ENCODE measurements around the gene PTRH1. TPM values are rescaled to one million over a fixed set of nuclear protein-coding genes. Genes with fewer than 3 reads are reported as not detected.

PTRH1 gene
- total and polyA plus RNA-seq, 5 experiments from 2014 or later, result 8.8 to 37.7 (median 26.2) TPM

GRCh38 chr9:127667127-127667844, 48.2 kb downstream of the PTRH1 start:
- DNase-seq, result no peak
- Mint-ChIP-seq H3K27ac (no peak overlapping the region), H3K4me1 (peaks cover 0 to 2% (median 0%) of the 10 kb centered on the region in 4 donors), H3K4me3 (no peak overlapping the region), H3K27me3 (no peaks in the 10 kb centered on the region), H3K36me3 (peaks cover 0 to 62% (median 20%) of the 10 kb centered on the region in 3 donors), H3K9me3 (no peaks in the 10 kb centered on the region)
- POLR2A ChIA-PET, result no interaction called here
- ATAC-seq, result no peak

GRCh38 chr9:127664678-127665507, 50.6 kb downstream of the PTRH1 start:
- Mint-ChIP-seq H3K27me3 (no peaks in the 10 kb centered on the region), H3K4me1 (no peaks in the 10 kb centered on the region), H3K36me3 (peaks cover 0 to 65% (median 21%) of the 10 kb centered on the region in 3 donors), H3K4me3 (no peak overlapping the region), H3K9me3 (no peaks in the 10 kb centered on the region), H3K27ac (peak overlapping the region in 1 of 10 donors; percentile 63)
- POLR2A ChIA-PET, result no interaction called here
- no peak for DNase-seq
- ATAC-seq, result no peak

GRCh38 chr9:127664324-127664677, 51.2 kb downstream of the PTRH1 start:
- Mint-ChIP-seq H3K27ac (no peak overlapping the region), H3K4me3 (no peak overlapping the region), H3K36me3 (peaks cover 0 to 71% (median 21%) of the 10 kb centered on the region in 3 donors), H3K9me3 (no peaks in the 10 kb centered on the region), H3K4me1 (no peaks in the 10 kb centered on the region), H3K27me3 (no peaks in the 10 kb centered on the region)
- POLR2A ChIA-PET, result no interaction called here
- DNase-seq, result no peak
- ATAC-seq, result no peak

Other genes starting within 250 kb of the PTRH1 start
- gene STXBP1, start 103.4 kb downstream of the PTRH1 start, total RNA-seq, result 10 to 100 TPM; 34.6 to 39.7 TPM
- 10 to 100 TPM in 1 of 3 donors, 1 to 10 TPM in 2; 3.4 to 10.3 (median 7.5) TPM for gene STXBP1, start 103.4 kb downstream of the PTRH1 start, polyA plus RNA-seq
- gene CFAP157, start 8.7 kb downstream of the PTRH1 start, total RNA-seq, result under 1 TPM; 0.58 to 0.99 TPM
- under 1 TPM; 0.18 to 0.32 (median 0.23) TPM for gene CFAP157, start 8.7 kb downstream of the PTRH1 start, polyA plus RNA-seq
- gene TTC16, start 416 bp upstream of the PTRH1 start, total RNA-seq, result 1 to 10 TPM; 7.2 to 8.2 TPM
- 1 to 10 TPM; 1.8 to 4.4 (median 3.0) TPM for gene TTC16, start 416 bp upstream of the PTRH1 start, polyA plus RNA-seq
- 10 to 100 TPM in 1 of 2 experiments, 1 to 10 TPM in 1; 9.8 to 13.9 TPM for gene TOR2A, start 19.6 kb upstream of the PTRH1 start, total RNA-seq
- 10 to 100 TPM; 18.1 to 24.7 (median 23.5) TPM for gene TOR2A, start 19.6 kb upstream of the PTRH1 start, polyA plus RNA-seq
- gene SH2D3C, start 63.0 kb upstream of the PTRH1 start, total RNA-seq, result 10 to 100 TPM; 42.8 to 45.1 TPM
- gene SH2D3C, start 63.0 kb upstream of the PTRH1 start, polyA plus RNA-seq, result 10 to 100 TPM; 13.8 to 50.8 (median 23.5) TPM
- 100 to 1,000 TPM; 142 to 147 TPM for gene CDK9, start 70.4 kb upstream of the PTRH1 start, total RNA-seq
- gene CDK9, start 70.4 kb upstream of the PTRH1 start, polyA plus RNA-seq, result 10 to 100 TPM; 28.3 to 62.9 (median 38.9) TPM
- 100 to 1,000 TPM; 155 to 158 TPM for gene FPGS, start 87.2 kb upstream of the PTRH1 start, total RNA-seq
- 10 to 100 TPM; 51.7 to 54.8 (median 53.4) TPM for gene FPGS, start 87.2 kb upstream of the PTRH1 start, polyA plus RNA-seq
- gene ENG, start 139.0 kb upstream of the PTRH1 start, total RNA-seq, result 10 to 100 TPM in 1 of 2 experiments, 1 to 10 TPM in 1; 9.4 to 10.2 TPM
- gene ENG, start 139.0 kb upstream of the PTRH1 start, polyA plus RNA-seq, result 1 to 10 TPM; 2.1 to 5.4 (median 4.4) TPM
- 10 to 100 TPM; 52.2 to 57.1 TPM for gene AK1, start 162.0 kb upstream of the PTRH1 start, total RNA-seq
- under 1 TPM in 2 of 3 donors, not detected in 1; 0.07 to 0.22 TPM for gene AK1, start 162.0 kb upstream of the PTRH1 start, polyA plus RNA-seq
- gene ST6GALNAC6, start 183.9 kb upstream of the PTRH1 start, total RNA-seq, result 100 to 1,000 TPM; 102 to 110 TPM
- 10 to 100 TPM; 29.8 to 42.8 (median 30.3) TPM for gene ST6GALNAC6, start 183.9 kb upstream of the PTRH1 start, polyA plus RNA-seq
- 10 to 100 TPM; 47.0 to 47.5 TPM for gene ST6GALNAC4, start 201.4 kb upstream of the PTRH1 start, total RNA-seq
- gene ST6GALNAC4, start 201.4 kb upstream of the PTRH1 start, polyA plus RNA-seq, result 10 to 100 TPM; 19.8 to 34.4 (median 22.1) TPM
- 1 to 10 TPM; 1.8 to 2.0 TPM for gene PIP5KL1, start 215.1 kb upstream of the PTRH1 start, total RNA-seq
- gene PIP5KL1, start 215.1 kb upstream of the PTRH1 start, polyA plus RNA-seq, result under 1 TPM in 2 of 3 donors, not detected in 1; 0.28 to 0.46 TPM
- gene DPM2, start 222.2 kb upstream of the PTRH1 start, total RNA-seq, result 10 to 100 TPM; 71.1 to 74.6 TPM
- 10 to 100 TPM; 28.5 to 34.7 (median 34.2) TPM for gene DPM2, start 222.2 kb upstream of the PTRH1 start, polyA plus RNA-seq